ENCODE data around the gene CSH2.
"Not testable (repeated sequence)": the region's sequence is repeated elsewhere in the genome, so short reads cannot be mapped to it uniquely, and the experiment has no call there.

CSH2 gene

DNA sequence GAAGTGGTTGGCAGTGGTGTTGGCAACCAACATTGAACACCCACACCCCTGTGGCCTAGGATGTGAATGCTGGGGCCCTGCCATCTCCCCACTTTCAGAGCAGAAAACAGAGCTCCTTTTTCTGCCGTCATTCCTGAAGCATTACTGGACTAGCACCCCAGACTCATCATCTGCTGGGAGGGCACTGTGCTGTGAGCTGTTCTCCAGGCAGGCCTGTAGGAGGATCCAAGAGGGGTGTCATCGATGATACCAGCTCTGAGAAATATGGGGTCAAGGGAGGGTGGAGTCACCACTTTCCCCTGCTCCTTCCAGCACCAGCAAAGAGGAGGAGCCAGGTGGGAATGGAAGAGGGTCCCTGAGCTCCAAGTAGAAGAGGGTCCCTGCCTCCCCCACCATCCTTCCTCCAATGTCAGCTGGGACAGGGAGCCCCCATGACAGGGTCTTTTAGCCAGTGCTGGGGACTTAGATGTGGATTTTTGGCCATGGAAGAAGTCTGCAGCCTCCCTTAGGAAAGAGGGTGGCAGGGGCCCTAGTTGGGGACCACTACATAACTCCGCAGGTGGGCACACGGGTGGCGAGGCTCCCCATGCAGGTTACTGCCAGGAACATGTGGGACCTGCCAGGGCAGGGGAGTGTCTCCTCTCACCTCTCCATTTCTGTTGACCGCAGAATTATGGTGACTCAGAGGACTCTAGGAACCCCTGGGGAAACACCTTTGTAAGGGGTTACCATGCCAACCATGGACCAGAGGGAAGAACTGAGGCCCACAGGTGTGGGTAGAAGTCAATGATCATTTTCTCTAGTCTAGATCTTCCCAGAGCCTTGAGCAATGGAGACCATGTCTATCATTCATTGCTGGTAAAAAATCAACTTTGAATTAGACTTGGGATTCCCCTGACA is 25.7 kb upstream of the CSH2 start:
- not testable (repeated sequence) for H3K27me3 ChIP-seq (ENCODE audit: control insufficient read depth, insufficient read depth, low read length, poor library complexity, severe bottlenecking); H3K9me3 ChIP-seq (ENCODE audit: control insufficient read depth, low read length); H3K4me1 ChIP-seq (ENCODE audit: control insufficient read depth, insufficient read depth, low read length); H3K4me3 ChIP-seq (ENCODE audit: insufficient read depth, low read depth, low read length); H3K27ac ChIP-seq (ENCODE audit: insufficient read depth, low read depth, low read length, poor library complexity, severe bottlenecking); H3K36me3 ChIP-seq (ENCODE audit: control insufficient read depth, insufficient read depth, low read length)
- 91 to 94% methylated on average over 6 of the region's 6 CpGs for WGBS, 2 experiments

DNA sequence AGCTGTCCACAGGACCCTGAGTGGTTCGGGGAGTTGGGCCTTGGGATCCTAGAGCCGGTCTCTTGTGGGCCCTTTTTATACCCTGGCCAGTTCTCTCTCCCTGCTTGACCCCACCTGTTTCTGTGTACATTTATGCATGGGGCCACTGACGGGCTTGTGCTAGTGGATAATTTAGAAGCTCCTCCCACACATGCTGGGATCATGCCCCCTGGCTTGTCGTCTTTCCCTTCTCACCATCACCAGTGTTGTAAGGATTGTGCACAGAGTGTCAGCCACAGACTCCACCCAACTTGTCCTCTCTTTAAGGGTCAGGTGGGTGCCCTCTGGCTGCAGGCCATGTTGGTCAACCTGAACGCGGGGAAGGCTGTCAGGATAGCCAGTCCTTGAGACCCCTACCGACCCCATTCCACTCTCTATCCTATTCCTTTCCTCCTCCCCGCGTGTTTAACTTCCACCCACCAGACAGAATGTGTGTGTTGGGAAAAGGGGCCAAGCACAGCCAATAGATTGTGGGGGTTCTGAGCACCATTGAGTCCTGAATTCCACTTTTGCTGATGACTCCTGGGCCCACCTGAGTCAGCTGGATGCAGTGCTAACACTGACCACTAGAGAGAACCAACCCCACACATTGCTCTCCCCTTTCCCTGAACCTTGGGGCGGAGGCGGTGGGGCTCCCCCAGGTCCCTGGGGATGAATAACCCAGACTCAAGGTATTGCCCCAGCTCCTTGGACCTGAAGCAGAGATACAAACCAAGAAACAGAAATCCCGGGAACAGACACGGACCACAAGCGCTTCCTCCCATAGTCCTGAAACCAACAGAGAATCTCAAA is 23.3 kb upstream of the CSH2 start, which contains the start of gene CSH1:
TSS of gene CSH1 (minus strand) at position 51 of the 831 bp plus-strand sequence. CDS start 63 bp downstream, outside the sequence.
- H3K4me1 ChIP-seq (ENCODE audit: control insufficient read depth, insufficient read depth, low read length); H3K27ac ChIP-seq (ENCODE audit: insufficient read depth, low read depth, low read length, poor library complexity, severe bottlenecking); H3K36me3 ChIP-seq (ENCODE audit: control insufficient read depth, insufficient read depth, low read length); H3K9me3 ChIP-seq (ENCODE audit: control insufficient read depth, low read length); H3K4me3 ChIP-seq (ENCODE audit: insufficient read depth, low read depth, low read length); H3K27me3 ChIP-seq (ENCODE audit: control insufficient read depth, insufficient read depth, low read length, poor library complexity, severe bottlenecking): not testable (repeated sequence)
- WGBS, 2 experiments, result 95 to 97% methylated on average over 3 to 9 of the region's 14 CpGs

DNA sequence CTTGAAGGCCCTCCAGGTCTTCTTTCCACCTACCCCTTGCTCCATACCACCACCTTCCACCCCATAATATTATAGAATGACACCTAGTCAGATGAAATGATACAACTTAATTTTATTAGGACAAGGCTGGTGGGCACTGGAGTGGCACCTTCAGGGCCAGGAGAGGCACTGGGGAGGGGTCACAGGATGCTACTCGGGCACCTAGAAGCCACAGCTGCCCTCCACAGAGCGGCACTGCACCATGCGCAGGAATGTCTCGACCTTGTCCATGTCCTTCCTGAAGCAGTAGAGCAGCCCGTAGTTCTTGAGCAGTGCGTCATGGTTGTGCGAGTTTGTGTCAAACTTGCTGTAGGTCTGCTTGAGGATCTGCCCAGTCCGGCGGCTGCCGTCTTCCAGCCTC is 21.3 kb upstream of the CSH2 start:
- not testable (repeated sequence) for H3K4me1 ChIP-seq (ENCODE audit: control insufficient read depth, insufficient read depth, low read length); H3K27ac ChIP-seq (ENCODE audit: insufficient read depth, low read depth, low read length, poor library complexity, severe bottlenecking); H3K36me3 ChIP-seq (ENCODE audit: control insufficient read depth, insufficient read depth, low read length); H3K9me3 ChIP-seq (ENCODE audit: control insufficient read depth, low read length); H3K4me3 ChIP-seq (ENCODE audit: insufficient read depth, low read depth, low read length); H3K27me3 ChIP-seq (ENCODE audit: control insufficient read depth, insufficient read depth, low read length, poor library complexity, severe bottlenecking)
- 88 to 98% methylated on average over 3 to 8 of the region's 10 CpGs for WGBS, 2 experiments

DNA sequence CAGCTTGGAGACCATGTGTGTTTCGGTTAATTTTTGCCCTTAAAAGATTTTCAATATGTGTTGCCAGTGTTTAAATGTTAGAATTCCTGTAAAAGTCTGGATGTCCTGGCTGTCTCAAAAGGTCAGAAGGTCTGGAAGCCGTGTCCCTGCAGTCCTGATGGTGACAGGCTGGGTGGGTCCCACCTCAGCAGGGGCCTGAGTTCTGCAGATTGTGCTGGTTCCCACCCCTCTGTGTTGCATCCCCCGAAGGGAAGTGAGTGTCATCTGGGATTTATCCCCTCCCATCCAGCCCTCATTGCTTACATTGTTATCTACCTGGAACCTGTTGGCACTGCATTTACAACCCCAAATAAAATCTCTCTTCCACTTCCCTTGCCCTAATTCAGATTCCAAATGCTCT is 20.5 kb upstream of the CSH2 start:
- not testable (repeated sequence) for H3K36me3 ChIP-seq (ENCODE audit: control insufficient read depth, insufficient read depth, low read length); H3K27ac ChIP-seq (ENCODE audit: insufficient read depth, low read depth, low read length, poor library complexity, severe bottlenecking); H3K4me1 ChIP-seq (ENCODE audit: control insufficient read depth, insufficient read depth, low read length); H3K4me3 ChIP-seq (ENCODE audit: insufficient read depth, low read depth, low read length); H3K27me3 ChIP-seq (ENCODE audit: control insufficient read depth, insufficient read depth, low read length, poor library complexity, severe bottlenecking); H3K9me3 ChIP-seq (ENCODE audit: control insufficient read depth, low read length)
- WGBS, 2 experiments, result 78 to 79% methylated on average over 3 of the region's 3 CpGs

DNA sequence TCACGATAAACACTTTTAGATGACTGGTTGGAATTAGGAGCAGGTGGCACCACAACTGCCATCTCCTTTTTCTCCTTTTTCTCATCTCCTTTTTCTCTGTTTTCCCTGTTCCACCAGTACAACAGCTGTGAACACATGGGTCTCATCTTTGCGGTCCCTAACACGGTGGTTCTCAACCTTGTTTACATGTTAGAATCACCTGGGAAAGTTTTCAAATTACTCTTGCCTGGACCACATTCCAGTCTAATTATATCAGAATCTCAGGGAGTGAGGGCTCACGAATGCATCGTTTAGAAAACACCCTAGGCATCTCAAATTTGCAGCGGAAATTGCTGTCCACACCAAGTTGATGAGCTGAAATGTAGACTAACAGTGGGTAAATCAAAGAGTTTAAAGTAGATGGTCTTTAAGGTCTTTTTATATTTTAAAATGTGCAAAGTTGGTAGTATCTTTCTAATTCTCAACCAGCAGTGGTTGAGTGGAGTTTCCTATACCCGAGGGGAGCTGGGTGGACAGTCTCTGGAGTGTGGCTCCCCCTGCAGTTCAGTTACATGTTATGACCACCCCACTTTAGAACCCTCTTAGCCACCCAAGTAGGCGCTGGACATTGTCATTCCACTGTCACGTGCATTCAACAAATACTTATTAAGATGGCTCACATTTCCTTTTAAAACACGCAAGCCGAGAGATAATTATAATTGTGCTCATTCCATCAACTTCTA is 19.0 kb upstream of the CSH2 start:
- WGBS, 2 experiments, result 80 to 87% methylated on average over 7 of the region's 11 CpGs
- not testable (repeated sequence) for H3K36me3 ChIP-seq (ENCODE audit: control insufficient read depth, insufficient read depth, low read length); H3K27me3 ChIP-seq (ENCODE audit: control insufficient read depth, insufficient read depth, low read length, poor library complexity, severe bottlenecking); H3K9me3 ChIP-seq (ENCODE audit: control insufficient read depth, low read length); H3K27ac ChIP-seq (ENCODE audit: insufficient read depth, low read depth, low read length, poor library complexity, severe bottlenecking); H3K4me3 ChIP-seq (ENCODE audit: insufficient read depth, low read depth, low read length); H3K4me1 ChIP-seq (ENCODE audit: control insufficient read depth, insufficient read depth, low read length)

DNA sequence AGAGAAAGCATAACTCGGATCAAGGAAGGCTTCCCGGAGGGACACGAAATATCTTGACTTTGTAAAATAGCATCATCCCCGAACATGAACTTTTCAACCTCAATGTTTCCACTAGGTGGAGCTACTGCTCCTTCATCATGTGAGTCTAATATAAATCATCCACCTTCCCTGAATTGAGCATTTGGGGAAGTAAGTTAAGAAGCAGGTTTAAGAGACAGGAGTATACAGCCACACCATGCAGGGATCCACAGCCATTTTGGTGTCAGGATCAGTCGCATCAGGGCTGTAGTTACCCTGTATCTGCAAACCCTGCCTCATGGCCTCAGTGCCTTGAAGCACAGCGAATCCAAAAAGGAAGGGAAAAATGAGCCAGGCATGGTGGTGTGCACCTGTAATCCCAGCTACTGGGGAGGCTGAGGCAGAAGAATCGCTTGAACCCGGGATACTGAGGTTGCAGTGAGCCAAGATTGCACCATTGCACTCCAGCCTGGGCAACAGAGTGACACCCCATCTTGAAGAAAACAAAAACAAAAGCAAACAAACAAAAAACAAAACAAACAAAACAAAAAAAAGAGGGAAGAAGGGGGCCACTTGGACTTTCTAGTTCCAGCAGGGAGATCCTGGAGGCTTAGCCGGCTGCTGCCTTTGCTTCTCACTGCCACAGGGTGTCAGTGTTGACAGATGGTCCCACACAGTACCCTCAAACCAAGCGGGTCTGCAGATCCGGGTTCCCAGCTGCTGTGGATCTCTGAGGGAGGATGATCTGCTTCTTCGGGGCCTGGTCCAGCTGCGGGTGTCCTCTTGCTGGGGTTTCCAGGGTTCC is 15.8 kb upstream of the CSH2 start:
- WGBS, 2 experiments, result 58 to 68% methylated on average over 13 of the region's 13 CpGs
- not testable (repeated sequence) for H3K27me3 ChIP-seq (ENCODE audit: control insufficient read depth, insufficient read depth, low read length, poor library complexity, severe bottlenecking); H3K4me1 ChIP-seq (ENCODE audit: control insufficient read depth, insufficient read depth, low read length); H3K27ac ChIP-seq (ENCODE audit: insufficient read depth, low read depth, low read length, poor library complexity, severe bottlenecking); H3K4me3 ChIP-seq (ENCODE audit: insufficient read depth, low read depth, low read length); H3K36me3 ChIP-seq (ENCODE audit: control insufficient read depth, insufficient read depth, low read length); H3K9me3 ChIP-seq (ENCODE audit: control insufficient read depth, low read length)

DNA sequence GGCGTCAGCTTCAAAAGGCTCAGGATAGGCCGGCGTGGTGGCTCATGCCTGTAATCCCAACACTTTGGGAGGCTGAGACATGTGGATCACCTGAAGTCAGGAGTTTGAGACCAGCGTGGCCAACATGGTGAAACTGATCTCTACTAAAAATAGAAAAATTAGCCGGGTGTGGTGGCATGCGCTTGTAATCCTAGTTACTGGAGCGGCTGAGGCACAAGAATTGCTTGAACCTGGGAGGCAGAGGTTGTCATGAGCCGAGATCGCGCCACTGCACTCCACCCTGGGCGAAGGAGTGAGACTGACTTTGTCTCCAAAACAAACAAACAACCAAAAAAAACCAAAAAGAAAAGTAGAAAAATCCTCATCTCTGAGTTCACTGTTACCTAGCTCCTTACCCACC is 11.6 kb upstream of the CSH2 start:
- H3K27me3 ChIP-seq (ENCODE audit: control insufficient read depth, insufficient read depth, low read length, poor library complexity, severe bottlenecking); H3K4me3 ChIP-seq (ENCODE audit: insufficient read depth, low read depth, low read length); H3K36me3 ChIP-seq (ENCODE audit: control insufficient read depth, insufficient read depth, low read length); H3K9me3 ChIP-seq (ENCODE audit: control insufficient read depth, low read length); H3K4me1 ChIP-seq (ENCODE audit: control insufficient read depth, insufficient read depth, low read length); H3K27ac ChIP-seq (ENCODE audit: insufficient read depth, low read depth, low read length, poor library complexity, severe bottlenecking): not testable (repeated sequence)
- 88 to 94% methylated on average over 9 to 11 of the region's 11 CpGs for WGBS, 2 experiments

DNA sequence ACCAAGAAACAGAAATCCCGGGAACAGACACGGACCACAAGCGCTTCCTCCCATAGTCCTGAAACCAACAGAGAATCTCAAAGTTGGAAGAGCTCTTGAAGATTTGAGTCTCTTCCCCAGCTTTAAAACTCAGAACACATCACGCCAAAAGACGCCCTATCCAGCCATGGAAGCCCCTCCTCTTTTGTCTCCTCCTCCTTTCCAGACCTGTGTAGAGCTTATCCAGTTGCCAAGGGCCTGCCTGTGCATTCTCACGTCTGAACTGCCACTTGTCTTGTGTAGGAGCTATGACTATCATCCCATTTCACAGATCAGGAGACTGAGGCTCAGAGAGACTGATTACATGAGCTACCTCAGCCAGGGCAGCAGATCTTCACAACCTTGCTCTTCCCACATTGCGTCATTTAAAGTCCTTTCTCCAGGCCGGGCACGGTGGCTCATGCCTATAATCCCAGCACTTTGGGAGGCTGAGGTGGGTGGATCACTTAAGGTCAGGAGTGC is 9.2 kb upstream of the CSH2 start:
- H3K4me3 ChIP-seq (ENCODE audit: insufficient read depth, low read depth, low read length); H3K27ac ChIP-seq (ENCODE audit: insufficient read depth, low read depth, low read length, poor library complexity, severe bottlenecking); H3K4me1 ChIP-seq (ENCODE audit: control insufficient read depth, insufficient read depth, low read length); H3K36me3 ChIP-seq (ENCODE audit: control insufficient read depth, insufficient read depth, low read length); H3K27me3 ChIP-seq (ENCODE audit: control insufficient read depth, insufficient read depth, low read length, poor library complexity, severe bottlenecking); H3K9me3 ChIP-seq (ENCODE audit: control insufficient read depth, low read length): not testable (repeated sequence)
- WGBS, 2 experiments, result 88 to 90% methylated on average over 9 of the region's 9 CpGs

DNA sequence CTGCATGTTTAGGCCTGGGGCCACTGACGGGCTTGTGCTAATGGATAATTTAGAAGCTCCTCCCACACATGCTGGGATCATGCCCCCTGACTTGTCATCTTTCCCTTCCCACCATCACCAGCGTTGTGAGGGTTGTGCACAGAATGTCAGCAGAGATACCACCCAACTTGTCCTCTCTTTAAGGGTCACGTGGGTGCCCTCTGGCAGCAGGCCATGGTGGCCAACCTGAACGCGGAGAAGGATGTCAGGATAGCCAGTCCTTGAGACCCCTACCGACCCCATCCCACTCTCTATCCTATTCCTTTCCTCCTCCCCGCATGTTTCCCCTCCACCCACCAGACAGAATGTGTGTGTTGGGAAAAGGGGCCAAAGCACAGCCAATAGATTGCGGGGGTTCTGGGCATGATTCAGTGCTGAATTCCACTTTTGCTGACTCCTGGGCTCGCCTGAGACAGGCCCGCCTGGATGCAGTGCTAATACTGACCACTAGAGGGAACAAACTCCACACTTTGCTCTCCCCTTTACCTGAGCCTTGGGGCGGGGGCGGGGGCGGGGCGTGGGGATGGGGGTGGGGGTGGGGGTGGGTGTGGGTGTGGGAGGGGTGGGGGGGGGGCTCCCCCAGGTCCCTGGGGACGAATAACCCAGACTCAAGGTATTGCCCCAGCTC is 8.6 kb upstream of the CSH2 start, which contains the start of gene GH2:
TSS of gene GH2 (minus strand) at position 10 of the 667 bp plus-strand sequence. CDS start 143 bp downstream, outside the sequence.
- Histone ChIP-seq H3K36me3 (ENCODE audit: control insufficient read depth, insufficient read depth, low read length) (no peaks in the 10 kb centered on the region), H3K4me3 (ENCODE audit: insufficient read depth, low read depth, low read length) (no peak within 1 kb of the TSS), H3K4me1 (ENCODE audit: control insufficient read depth, insufficient read depth, low read length) (no peaks in the 10 kb centered on the region), H3K27me3 (ENCODE audit: control insufficient read depth, insufficient read depth, low read length, poor library complexity, severe bottlenecking) (no peaks in the 10 kb centered on the region), H3K9me3 (ENCODE audit: control insufficient read depth, low read length) (no peaks in the 10 kb centered on the region), H3K27ac (ENCODE audit: insufficient read depth, low read depth, low read length, poor library complexity, severe bottlenecking) (no peak within 1 kb of the TSS)
- 65 to 66% methylated on average over 10 to 11 of the region's 15 CpGs for WGBS, 2 experiments

Data from ectodermal cell (in vitro differentiated cells).